H9 (cell line): Measurements from ENCODE around the gene NMU. TPM values are rescaled to one million over a fixed set of nuclear protein-coding genes. Genes with fewer than 3 reads are reported as not detected.

ENCODE experiments used
- DNase-seq: peaks from one replicate; pipeline ENCODE4 v3.0.0-alpha.2; 2017
- H2AFZ ChIP-seq: one replicate; pipeline ENCODE4 v1.6.1; 2013; ENCODE audit warnings: mild to moderate bottlenecking, low read length, control low read depth, moderate library complexity
- H2AK5ac ChIP-seq: 2 replicates; pipeline ENCODE4 v1.6.1; 2013; ENCODE audit warnings: low read length, control low read depth, mixed read lengths; ENCODE audit not compliant: insufficient read length
- H2BK120ac ChIP-seq: one replicate; pipeline ENCODE4 v1.6.1; 2013; ENCODE audit warnings: low read depth, mild to moderate bottlenecking, low read length, control low read depth, inconsistent platforms; ENCODE audit not compliant: poor library complexity, severe bottlenecking
- H2BK12ac ChIP-seq: 2 replicates; pipeline ENCODE4 v1.6.1; 2013; ENCODE audit warnings: low read length, control low read depth, mixed read lengths, low read depth; ENCODE audit not compliant: insufficient read length
- H2BK15ac ChIP-seq: 2 replicates; pipeline ENCODE4 v1.6.1; 2013; ENCODE audit warnings: low read depth, low read length, control low read depth
- H2BK20ac ChIP-seq: one replicate; pipeline ENCODE4 v1.6.1; 2013; ENCODE audit warnings: low read depth, mild to moderate bottlenecking, low read length, control low read depth, inconsistent platforms; ENCODE audit not compliant: poor library complexity, severe bottlenecking
- H2BK5ac ChIP-seq: 2 replicates; pipeline ENCODE4 v1.6.1; 2013; ENCODE audit warnings: low read length, control low read depth, mixed read lengths; ENCODE audit not compliant: insufficient read length
- H3K14ac ChIP-seq: 2 replicates; pipeline ENCODE4 v1.6.1; 2013; ENCODE audit warnings: low read length, control low read depth; ENCODE audit not compliant: insufficient read depth
- H3K18ac ChIP-seq: 2 replicates; pipeline ENCODE4 v1.6.1; 2013; ENCODE audit warnings: low read depth, mild to moderate bottlenecking, mixed read lengths, low read length, control low read depth; ENCODE audit not compliant: insufficient read length
- H3K23ac ChIP-seq: 2 replicates; pipeline ENCODE4 v1.6.1; 2013; ENCODE audit warnings: low read length, control low read depth, mixed read lengths, low read depth; ENCODE audit not compliant: insufficient read length
- H3K23me2 ChIP-seq: 2 replicates; pipeline ENCODE4 v1.6.1; 2013; ENCODE audit warnings: low read depth, mild to moderate bottlenecking, mixed read lengths, low read length, control low read depth; ENCODE audit not compliant: insufficient read length, poor library complexity, severe bottlenecking
- H3K27ac ChIP-seq: 2 replicates; pipeline ENCODE4 v1.5.1; 2013; ENCODE audit warnings: low read length, control low read depth, mixed read lengths, low read depth; ENCODE audit not compliant: insufficient read length
- H3K27me3 ChIP-seq: 2 replicates; pipeline ENCODE4 v1.6.1; 2013; ENCODE audit warnings: low read length, control low read depth, inconsistent platforms; ENCODE audit not compliant: insufficient read depth
- H3K4ac ChIP-seq: 2 replicates; pipeline ENCODE4 v1.6.1; 2013; ENCODE audit warnings: low read depth, mild to moderate bottlenecking, control low read depth, inconsistent platforms, low read length, moderate library complexity
- H3K4me1 ChIP-seq: 2 replicates; pipeline ENCODE4 v1.6.1; 2013; ENCODE audit warnings: low read length, control low read depth, inconsistent platforms; ENCODE audit not compliant: insufficient read depth
- H3K4me2 ChIP-seq: 2 replicates; pipeline ENCODE4 v1.6.1; 2013; ENCODE audit warnings: low read length, control low read depth, mixed read lengths; ENCODE audit not compliant: insufficient read length, insufficient read depth
- H3K56ac ChIP-seq: 2 replicates; pipeline ENCODE4 v1.6.1; 2013; ENCODE audit warnings: low read depth, mild to moderate bottlenecking, mixed read lengths, low read length, control low read depth; ENCODE audit not compliant: insufficient read length
- H3K79me1 ChIP-seq: 2 replicates; pipeline ENCODE4 v1.6.1; 2013; ENCODE audit warnings: low read depth, mild to moderate bottlenecking, moderate library complexity, low read length, control low read depth, inconsistent platforms; ENCODE audit not compliant: insufficient read depth, poor library complexity, severe bottlenecking
- H3K79me2 ChIP-seq: 2 replicates; pipeline ENCODE4 v1.6.1; 2013; ENCODE audit warnings: low read length, control low read depth, inconsistent platforms; ENCODE audit not compliant: insufficient read depth
- H3K9ac ChIP-seq: 2 replicates; pipeline ENCODE4 v1.6.1; 2013; ENCODE audit warnings: low read length, control low read depth, mixed read lengths; ENCODE audit not compliant: insufficient read length; ENCODE audit errors: extremely low read depth
- H3K9me3 ChIP-seq: one replicate; pipeline ENCODE4 v1.6.1; 2013; ENCODE audit warnings: low read depth, low read length, inconsistent platforms; ENCODE audit not compliant: control insufficient read depth
- H3T11ph ChIP-seq: one replicate; pipeline ENCODE4 v1.6.1; 2013; ENCODE audit warnings: mild to moderate bottlenecking, low read length, control low read depth, inconsistent platforms
- H4K20me1 ChIP-seq: one replicate; pipeline ENCODE4 v1.6.1; 2013; ENCODE audit not compliant: control insufficient read depth, insufficient read length, insufficient read depth
- H4K5ac ChIP-seq: 2 replicates; pipeline ENCODE4 v1.6.1; 2013; ENCODE audit warnings: low read depth, mild to moderate bottlenecking, mixed read lengths, low read length, control low read depth; ENCODE audit not compliant: insufficient read length
- H4K8ac ChIP-seq: replicated peaks from 2 replicates; pipeline ENCODE4 v1.6.1; 2013; ENCODE audit warnings: low read length, control low read depth, mixed read lengths, low read depth; ENCODE audit not compliant: insufficient read length
- H4K91ac ChIP-seq: 2 replicates; pipeline ENCODE4 v1.6.1; 2013; ENCODE audit warnings: low read depth, mild to moderate bottlenecking, moderate library complexity, mixed read lengths, low read length, control low read depth; ENCODE audit not compliant: insufficient read length
- H3K27ac Mint-ChIP-seq, 3 experiments: 2 replicates in 2 of 3; 3 replicates in 1 of 3; pipeline ENCODE4 v1.8.0; 2020 to 2021; ENCODE audit warnings: mixed read lengths in 3 of 3, mild to moderate bottlenecking in 1 of 3, moderate library complexity in 1 of 3
- H3K27me3 Mint-ChIP-seq: 2 replicates; pipeline ENCODE4 v1.8.0; 2021; ENCODE audit warnings: low read depth, mild to moderate bottlenecking, moderate library complexity, mixed read lengths
- H3K36me3 Mint-ChIP-seq, 3 experiments: 2 replicates in 2 of 3; 3 replicates in 1 of 3; pipeline ENCODE4 v1.8.0; 2020 to 2021; ENCODE audit warnings: low read depth in 3 of 3, mixed read lengths in 3 of 3; ENCODE audit not compliant: insufficient read depth in 1 of 3
- H3K4me1 Mint-ChIP-seq, 2 experiments: 2 replicates each; pipeline ENCODE4 v1.8.0; 2020; ENCODE audit warnings: mixed read lengths in 2 of 2
- H3K4me3 Mint-ChIP-seq, 2 experiments: 2 replicates in 1 of 2; 3 replicates in 1 of 2; pipeline ENCODE4 v1.8.0; 2020 to 2021; ENCODE audit warnings: mild to moderate bottlenecking in 2 of 2, mixed read lengths in 2 of 2, moderate library complexity in 1 of 2
- H3K9me3 Mint-ChIP-seq, 2 experiments: 2 replicates in 1 of 2; 3 replicates in 1 of 2; pipeline ENCODE4 v1.8.0; 2020; ENCODE audit warnings: mild to moderate bottlenecking in 2 of 2, mixed read lengths in 2 of 2, moderate library complexity in 1 of 2
- WGBS: extraction: QIAGEN DNeasy Blood & Tissue Kit; methylation state at CpG from one replicate; pipeline ENCODE4 v1.1.7; 2013; ENCODE audit warnings: missing lambda C conversion rate, low lambda C conversion rate, mixed read lengths; ENCODE audit not compliant: insufficient read length; ENCODE audit errors: extremely low coverage; 5-methylcytosine and 5-hydroxymethylcytosine counted together
- total RNA-seq: library from RNA; stranded (reverse); gene quantifications from 2 replicates; pipeline ENCODE4 v1.2.1, GENCODE V29; 2021
- TF ChIP-seq, protein P1 (sequence below): fragments of 200-600 bp; sonication (generic); conservative IDR thresholded peaks from 3 replicates; pipeline ENCODE4 v1.8.0; 2021; ENCODE audit warnings: antibody characterized with exemption, mild to moderate bottlenecking

The NMU gene
- total RNA-seq, 1 experiment from 2014 or later = 12.9 TPM

- WGBS = no CpG with 5 or more reads among the region's 5 CpGs
- Histone ChIP-seq H2BK15ac (no peak overlapping the region), H3K79me1 (no peaks in the 10 kb centered on the region), H3K9ac (no peak overlapping the region), H2AFZ (no peak overlapping the region), H4K8ac (no peak overlapping the region), H3K4me2 (no peak overlapping the region), H3K14ac (no peak overlapping the region), H3K4me1 (no peaks in the 10 kb centered on the region), H3K9me3 (no peaks in the 10 kb centered on the region), H3K79me2 (no peaks in the 10 kb centered on the region), H4K20me1 (no peaks in the 10 kb centered on the region), H4K91ac (no peak overlapping the region), H3K18ac (no peak overlapping the region), H2AK5ac (no peak overlapping the region), H2BK20ac (no peak overlapping the region), H3T11ph (no peak overlapping the region), H2BK120ac (no peak overlapping the region), H3K4ac (no peak overlapping the region), H2BK12ac (no peak overlapping the region), H2BK5ac (no peak overlapping the region), H3K23ac (no peak overlapping the region), H3K23me2 (no peaks in the 10 kb centered on the region), H3K56ac (no peak overlapping the region), H3K27me3 (no peaks in the 10 kb centered on the region), H3K27ac (no peak overlapping the region), H4K5ac (no peak overlapping the region)
- Mint-ChIP-seq H3K36me3 (no peaks in the 10 kb centered on the region), H3K27me3 (no peaks in the 10 kb centered on the region), H3K4me3 (no peak overlapping the region), H3K27ac (no peak overlapping the region), H3K9me3 (no peaks in the 10 kb centered on the region), H3K4me1 (0 out of 4 replicates have a peak, but pooled peaks cover 0 to 2% of the 10 kb centered on the region in 2 experiments)
- no peak for DNase-seq
- TF ChIP-seq, protein P1, sequence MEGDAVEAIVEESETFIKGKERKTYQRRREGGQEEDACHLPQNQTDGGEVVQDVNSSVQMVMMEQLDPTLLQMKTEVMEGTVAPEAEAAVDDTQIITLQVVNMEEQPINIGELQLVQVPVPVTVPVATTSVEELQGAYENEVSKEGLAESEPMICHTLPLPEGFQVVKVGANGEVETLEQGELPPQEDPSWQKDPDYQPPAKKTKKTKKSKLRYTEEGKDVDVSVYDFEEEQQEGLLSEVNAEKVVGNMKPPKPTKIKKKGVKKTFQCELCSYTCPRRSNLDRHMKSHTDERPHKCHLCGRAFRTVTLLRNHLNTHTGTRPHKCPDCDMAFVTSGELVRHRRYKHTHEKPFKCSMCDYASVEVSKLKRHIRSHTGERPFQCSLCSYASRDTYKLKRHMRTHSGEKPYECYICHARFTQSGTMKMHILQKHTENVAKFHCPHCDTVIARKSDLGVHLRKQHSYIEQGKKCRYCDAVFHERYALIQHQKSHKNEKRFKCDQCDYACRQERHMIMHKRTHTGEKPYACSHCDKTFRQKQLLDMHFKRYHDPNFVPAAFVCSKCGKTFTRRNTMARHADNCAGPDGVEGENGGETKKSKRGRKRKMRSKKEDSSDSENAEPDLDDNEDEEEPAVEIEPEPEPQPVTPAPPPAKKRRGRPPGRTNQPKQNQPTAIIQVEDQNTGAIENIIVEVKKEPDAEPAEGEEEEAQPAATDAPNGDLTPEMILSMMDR = no peak
Observed at GRCh38 chr4:55654131-55654530, 18.0 kb upstream of the NMU start.
